NCI-H2227 treated with DMSO at 0.1 percent for 48 hours (cell line): ENCODE data around the gene GRAMD2B.

Experiments
- DNase-seq: peaks from one replicate; lab custom pipeline; 2025; lab: John Stamatoyannopoulos, UW

The GRAMD2B gene

DNA sequence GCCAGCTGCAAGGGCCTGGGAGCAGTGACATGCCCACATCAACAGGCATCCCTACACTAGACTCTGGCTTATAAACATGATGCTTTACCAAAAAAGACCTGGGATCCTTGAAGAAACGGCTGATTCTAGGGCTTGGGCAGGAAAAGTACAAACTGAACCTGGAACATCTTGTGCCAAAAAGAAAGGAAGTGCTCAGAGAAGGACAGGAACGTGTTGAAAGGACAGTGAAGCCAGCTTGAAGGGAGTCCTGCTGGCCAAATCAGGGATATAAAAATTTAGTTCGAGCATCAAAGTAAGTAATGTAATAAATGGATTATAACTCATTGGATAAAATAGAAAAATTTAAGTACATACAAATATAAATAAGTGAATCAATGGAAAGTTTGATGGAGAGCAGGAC is 113.7 kb downstream of the GRAMD2B start:
- DNase-seq: no peak

DNA sequence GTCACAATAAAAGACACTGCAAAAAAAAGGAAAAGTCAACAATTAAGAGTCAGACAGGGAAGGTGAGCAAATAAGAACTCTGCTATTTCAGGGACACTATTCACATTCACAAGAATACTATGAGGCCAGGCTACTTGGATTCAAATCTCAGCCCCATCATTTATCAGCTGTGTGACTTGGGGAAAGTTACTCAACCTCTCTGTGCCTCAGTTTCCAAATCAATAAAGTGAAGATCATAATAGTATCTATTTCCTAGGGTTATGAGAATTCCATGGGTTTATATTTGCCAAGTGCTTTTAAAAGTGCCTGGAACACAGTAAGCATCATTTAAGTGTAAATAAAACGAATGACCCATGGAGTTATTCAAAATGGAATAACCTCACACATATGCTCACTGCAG is 115.4 kb downstream of the GRAMD2B start:
- DNase-seq: no peak

DNA sequence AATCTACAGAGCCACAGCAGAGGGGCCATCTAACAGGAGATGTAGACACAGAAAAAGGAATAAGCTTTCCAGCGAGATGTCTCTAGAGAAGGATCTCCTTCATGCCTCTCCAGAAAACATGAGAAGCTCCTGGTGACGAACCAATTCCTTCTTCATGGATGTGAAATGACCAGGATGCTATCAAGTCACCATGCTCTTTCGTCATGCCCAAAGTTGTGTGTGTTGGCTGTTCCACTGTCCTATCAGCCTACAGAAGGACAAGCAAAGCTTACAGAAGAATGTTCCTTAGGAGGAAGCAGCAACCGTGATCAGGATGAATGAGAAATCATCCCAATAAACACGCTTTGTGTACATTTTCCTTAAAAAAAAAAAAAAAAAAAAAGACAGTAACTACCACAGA is 117.4 kb downstream of the GRAMD2B start:
- DNase-seq: no peak

DNA sequence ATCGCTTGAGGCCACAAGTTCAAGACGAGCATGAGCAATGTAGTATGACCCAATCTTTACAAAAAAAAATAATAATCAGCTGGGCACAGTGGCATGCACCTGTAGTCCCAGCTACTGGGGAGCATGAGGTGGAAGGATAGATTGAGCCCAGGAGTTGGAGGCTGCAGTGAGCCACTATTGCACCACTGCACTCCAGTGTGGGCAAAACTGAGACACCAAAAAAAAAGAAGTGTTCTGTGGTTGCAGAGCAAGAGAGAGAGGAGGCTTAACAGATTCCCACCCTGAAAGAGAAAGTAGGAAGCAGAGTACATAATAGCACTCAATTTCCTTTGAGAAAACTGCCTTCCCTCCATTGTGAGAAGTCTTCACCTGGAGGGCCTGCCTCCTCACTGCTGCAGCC is 119.2 kb downstream of the GRAMD2B start:
- no peak for DNase-seq

DNA sequence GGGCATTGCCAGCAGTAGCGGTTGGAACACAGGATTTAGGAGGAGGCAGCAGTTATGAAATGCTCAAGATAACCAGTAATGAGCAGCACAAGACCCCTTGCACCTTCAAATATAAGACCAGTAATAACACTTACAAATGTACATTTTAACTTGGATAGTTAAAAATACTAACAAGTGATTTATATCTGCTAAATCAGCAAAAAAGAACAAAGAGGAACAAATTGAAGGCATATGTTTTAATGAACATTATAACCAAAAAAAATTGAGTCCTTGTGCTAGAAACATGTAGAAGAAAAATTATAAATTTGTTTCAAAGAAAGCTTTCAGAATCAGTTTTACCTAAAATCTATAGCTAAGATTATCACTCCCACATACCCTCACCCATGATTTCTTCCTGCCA is 119.8 kb downstream of the GRAMD2B start:
- no peak for DNase-seq

DNA sequence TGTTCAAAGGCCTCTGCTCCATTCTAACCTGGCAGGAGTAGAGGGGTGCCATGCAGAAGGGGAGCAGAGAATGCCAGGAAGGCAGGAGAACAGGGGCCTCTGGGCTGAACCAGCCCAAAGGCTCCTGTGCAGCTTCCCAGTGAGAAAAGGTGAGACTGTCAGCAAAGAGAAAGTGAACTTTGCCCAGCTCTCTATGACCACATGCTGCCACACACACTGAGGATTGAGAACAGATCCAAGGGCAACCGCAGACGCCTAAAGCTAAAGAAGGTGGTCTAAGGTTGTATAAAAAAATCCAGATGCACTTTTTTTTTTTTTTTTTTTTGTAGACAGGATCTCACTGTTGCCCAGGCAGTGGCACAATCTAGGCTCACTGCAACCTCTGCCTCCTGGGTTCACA is 120.5 kb downstream of the GRAMD2B start:
- no peak for DNase-seq
